H1 (cell line): ENCODE measurements around the gene COL25A1. TPM values are rescaled to one million over a fixed set of nuclear protein-coding genes. Genes with fewer than 3 reads are reported as not detected.

Source experiments
- CTCF ChIA-PET: fragments of 300-600 bp; sonication (Branson Sonifier 250); formaldehyde crosslinking; loops from one replicate; lab custom pipeline; 2021; ENCODE audit not compliant: partially characterized antibody; lab: Charles Lee
- POLR2A ChIA-PET: fragments of 300-600 bp; sonication (Branson Sonifier 250); formaldehyde crosslinking; loops from one replicate; lab custom pipeline; 2021; ENCODE audit warnings: inconsistent platforms; ENCODE audit not compliant: partially characterized antibody; lab: Charles Lee
- DNase-seq, 2 experiments: peaks; one replicate each; pipeline versions ENCODE4 v3.0.0 to v3.0.0-alpha.2; 2010 to 2022; ENCODE audit warnings: low spot score in 2 of 2, low read depth in 1 of 2, mixed read lengths in 1 of 2
- FAIRE-seq: peaks from 2 replicates; lab custom pipeline; 2011; peaks lifted over from hg19 to GRCh38; lab: Jason Lieb, UNC
- H2AFZ ChIP-seq: 2 replicates; pipeline ENCODE4 v1.8.1; 2012; ENCODE audit warnings: low read length, inconsistent platforms
- H2AK5ac ChIP-seq: 2 replicates; pipeline ENCODE4 v1.6.1; 2013; ENCODE audit warnings: low read depth, low read length
- H2BK120ac ChIP-seq: replicated peaks from 2 replicates; pipeline ENCODE3; 2013; ENCODE audit warnings: low read depth, low read length, inconsistent platforms
- H2BK12ac ChIP-seq: 2 replicates; pipeline ENCODE4 v1.6.1; 2013; ENCODE audit warnings: low read depth, low read length
- H2BK15ac ChIP-seq: 2 replicates; pipeline ENCODE4 v1.6.1; 2013; ENCODE audit warnings: low read length
- H2BK20ac ChIP-seq: 2 replicates; pipeline ENCODE4 v1.6.1; 2013; ENCODE audit warnings: low read length
- H2BK5ac ChIP-seq: 2 replicates; pipeline ENCODE4 v1.6.1; 2013; ENCODE audit warnings: low read depth, low read length
- H3K14ac ChIP-seq: 2 replicates; pipeline ENCODE4 v1.6.1; 2013; ENCODE audit warnings: inconsistent platforms; ENCODE audit not compliant: insufficient read length
- H3K18ac ChIP-seq: 2 replicates; pipeline ENCODE4 v1.6.1; 2013; ENCODE audit warnings: low read length; ENCODE audit errors: extremely low read depth
- H3K23ac ChIP-seq: 2 replicates; pipeline ENCODE4 v1.6.1; 2013; ENCODE audit warnings: inconsistent platforms; ENCODE audit not compliant: insufficient read length
- H3K23me2 ChIP-seq: 2 replicates; pipeline ENCODE4 v1.6.1; 2013; ENCODE audit warnings: low read depth, low read length
- H3K27ac ChIP-seq: 2 replicates; pipeline ENCODE4 v1.6.1; 2011; ENCODE audit warnings: low read depth, low read length, inconsistent platforms
- H3K27me3 ChIP-seq, 4 experiments: replicated peaks in 1 of 4; 1 replicate in 1 of 4; 2 replicates in 3 of 4; pipeline versions ENCODE4 v1.6.1 to v1.8.1; 2011 to 2013; ENCODE audit warnings: low read length in 3 of 4, mild to moderate bottlenecking in 3 of 4, inconsistent platforms in 2 of 4, mixed read lengths in 2 of 4, moderate library complexity in 1 of 4; ENCODE audit not compliant: control insufficient read depth in 3 of 4, insufficient read depth in 3 of 4; ENCODE audit errors: extremely low read depth in 1 of 4
- H3K36me3 ChIP-seq, 4 experiments: 2 replicates each; pipeline versions ENCODE4 v1.6.1 to v1.8.1; 2011 to 2013; ENCODE audit warnings: mild to moderate bottlenecking in 4 of 4, low read length in 3 of 4, moderate library complexity in 2 of 4, control low read depth in 1 of 4, inconsistent platforms in 1 of 4; ENCODE audit not compliant: insufficient read depth in 4 of 4, control insufficient read depth in 2 of 4
- H3K4ac ChIP-seq: replicated peaks from 2 replicates; pipeline ENCODE3; 2013; ENCODE audit warnings: low read length, low read depth, mixed read lengths, inconsistent platforms; ENCODE audit not compliant: insufficient read length
- H3K4me1 ChIP-seq, 4 experiments: replicated peaks in 1 of 4; 1 replicate in 1 of 4; 2 replicates in 3 of 4; pipeline versions ENCODE4 v1.6.1 to v1.8.1; 2011 to 2013; ENCODE audit warnings: low read length in 3 of 4, inconsistent platforms in 2 of 4, mixed read lengths in 1 of 4; ENCODE audit not compliant: insufficient read depth in 4 of 4, control insufficient read depth in 3 of 4
- H3K4me2 ChIP-seq, 2 experiments: 2 replicates each; pipeline versions ENCODE4 v1.6.1 to v1.8.1; 2011 to 2013; ENCODE audit warnings: low read depth in 2 of 2, low read length in 2 of 2, control low read depth in 1 of 2, inconsistent platforms in 1 of 2, mild to moderate bottlenecking in 1 of 2; ENCODE audit not compliant: insufficient read depth in 1 of 2
- H3K4me3 ChIP-seq, 4 experiments: fragments of 200-600, 300-600 bp in 1 of 4; sonication (generic), shearing (Covaris generic), sonication (Bioruptor Twin) in 1 of 4; 2 replicates each; pipeline versions ENCODE4 v1.5.1 to v1.8.1; 2011 to 2016; ENCODE audit warnings: low read length in 4 of 4, low read depth in 3 of 4, control low read depth in 2 of 4, inconsistent platforms in 2 of 4, mild to moderate bottlenecking in 2 of 4, mixed read lengths in 1 of 4, moderate library complexity in 1 of 4; ENCODE audit not compliant: insufficient read depth in 2 of 4; ENCODE audit errors: extremely low read depth in 1 of 4
- H3K56ac ChIP-seq: replicated peaks from 2 replicates; pipeline ENCODE3; 2013; ENCODE audit warnings: low read depth, mild to moderate bottlenecking, mixed read lengths, low read length, inconsistent platforms; ENCODE audit not compliant: insufficient read length
- H3K79me1 ChIP-seq: 2 replicates; pipeline ENCODE4 v1.6.1; 2013; ENCODE audit warnings: low read depth, low read length, control low read depth
- H3K79me2 ChIP-seq, 2 experiments: 2 replicates each; pipeline versions ENCODE4 v1.6.1 to v1.8.1; 2012 to 2013; ENCODE audit warnings: low read length in 2 of 2, mild to moderate bottlenecking in 2 of 2, inconsistent platforms in 1 of 2; ENCODE audit not compliant: insufficient read depth in 2 of 2, control insufficient read depth in 1 of 2
- H3K9ac ChIP-seq, 4 experiments: replicated peaks in 1 of 4; 1 replicate in 1 of 4; 2 replicates in 3 of 4; pipeline versions ENCODE4 v1.6.1 to v1.8.1; 2011 to 2013; ENCODE audit warnings: low read depth in 3 of 4, low read length in 3 of 4, control low read depth in 2 of 4, mild to moderate bottlenecking in 2 of 4, moderate library complexity in 2 of 4, inconsistent platforms in 1 of 4; ENCODE audit errors: extremely low read depth in 1 of 4
- H3K9me3 ChIP-seq, 2 experiments: 2 replicates each; pipeline versions ENCODE4 v1.6.1 to v1.8.1; 2012 to 2013; ENCODE audit warnings: mild to moderate bottlenecking in 2 of 2, moderate library complexity in 2 of 2, control low read depth in 1 of 2, inconsistent platforms in 1 of 2, low read depth in 1 of 2, low read length in 1 of 2, mixed read lengths in 1 of 2; ENCODE audit not compliant: insufficient read depth in 2 of 2
- H4K20me1 ChIP-seq, 2 experiments: replicated peaks in 1 of 2; 2 replicates each; pipeline versions ENCODE3 to v1.8.1; 2011 to 2013; ENCODE audit warnings: inconsistent platforms in 2 of 2, low read length in 2 of 2, mild to moderate bottlenecking in 1 of 2; ENCODE audit not compliant: insufficient read depth in 2 of 2, control insufficient read depth in 1 of 2
- H4K5ac ChIP-seq: 2 replicates; pipeline ENCODE4 v1.6.1; 2013; ENCODE audit warnings: low read length, low read depth, mixed read lengths, inconsistent platforms; ENCODE audit not compliant: insufficient read length
- H4K8ac ChIP-seq: 2 replicates; pipeline ENCODE4 v1.8.0; 2013; ENCODE audit warnings: mild to moderate bottlenecking, moderate library complexity, low read length, inconsistent platforms; ENCODE audit not compliant: insufficient read depth; ENCODE audit errors: extremely low read depth
- H4K91ac ChIP-seq: replicated peaks from 2 replicates; pipeline ENCODE3; 2013; ENCODE audit warnings: low read length, mixed read lengths, inconsistent platforms; ENCODE audit not compliant: insufficient read length
- CBX8 ChIP-seq: fragments of 300-800, 300-1000 bp; sonication (generic); IDR thresholded peaks from 2 replicates; pipeline ENCODE4 v1.7.1; 2016; ENCODE audit warnings: low read depth, low read length, borderline replicate concordance
- HDAC6 ChIP-seq: IDR thresholded peaks from one replicate; pipeline ENCODE4 v1.7.1; 2012; ENCODE audit warnings: low read depth, mild to moderate bottlenecking, inconsistent platforms, low read length, moderate library complexity
- JUND ChIP-seq: IDR thresholded peaks from 2 replicates; pipeline ENCODE4 v1.6.1; 2011; ENCODE audit warnings: mild to moderate bottlenecking, improper control_type of control experiment, low read length
- MAFK ChIP-seq: IDR thresholded peaks from 2 replicates; pipeline ENCODE4 v1.6.1; 2012; ENCODE audit warnings: low read depth, mild to moderate bottlenecking, improper control_type of control experiment, low read length
- POU5F1 ChIP-seq: IDR thresholded peaks from 2 replicates; pipeline ENCODE4 v1.6.1; 2011; ENCODE audit warnings: low read depth, mild to moderate bottlenecking, low read length, moderate library complexity
- SP1 ChIP-seq: IDR thresholded peaks from 2 replicates; pipeline ENCODE4 v1.6.1; 2011; ENCODE audit warnings: low read depth, low read length
- ZNF274 ChIP-seq: IDR thresholded peaks from 2 replicates; pipeline ENCODE4 v1.7.0; 2012; ENCODE audit warnings: low read length, borderline replicate concordance; ENCODE audit errors: extremely low read depth
- WGBS, 2 experiments: shearing (Covaris generic) in 1 of 2; methylation state at CpG; one replicate each; pipeline versions ENCODE4 v1.1.6 to v1.1.7; 2013 to 2015; ENCODE audit warnings: low lambda C conversion rate in 2 of 2, mixed read lengths in 2 of 2, inconsistent platforms in 1 of 2, low coverage in 1 of 2, missing lambda C conversion rate in 1 of 2; ENCODE audit not compliant: insufficient replicate concordance in 2 of 2, insufficient coverage in 1 of 2, insufficient read length in 1 of 2; ENCODE audit errors: extremely low coverage in 1 of 2, missing lambda C conversion rate in 1 of 2; 5-methylcytosine and 5-hydroxymethylcytosine counted together
- polyA plus RNA-seq, 7 experiments: library from polyadenylated mRNA; depleted of rRNA in 3 of 7; stranded (reverse) in 5 of 7; unstranded in 2 of 7; fragments of >200 nt in 5 of 7; fragments of 200-250 nt in 2 of 7; gene quantifications; 1 replicate in 5 of 7; 2 replicates in 1 of 7; 4 replicates in 1 of 7; pipeline versions ENCODE4 v1.2.1 to v1.2.3, GENCODE V29; 2011 to 2013; ENCODE audit warnings: missing spikeins in 2 of 7, mixed read lengths in 2 of 7
- total RNA-seq: library from RNA; stranded (reverse); fragmentation: NEBNext Ultra II Directional; extraction: Animal tissue kit (Norgen Biotek cat#: 25700); gene quantifications from 2 replicates; pipeline ENCODE4 v1.2.1, GENCODE V29; 2021
- TF ChIP-seq, protein P1 (sequence below): IDR thresholded peaks from 2 replicates; pipeline ENCODE4 v1.6.1; 2011; ENCODE audit warnings: low read depth, mild to moderate bottlenecking, low read length; ENCODE audit not compliant: insufficient read depth

Gene COL25A1
- total and polyA plus RNA-seq, 2 of the 8 experiments (the other 6 are each of a cell fraction or from before 2014, with no cell fraction given): 1.1 to 8.3 TPM

DNA sequence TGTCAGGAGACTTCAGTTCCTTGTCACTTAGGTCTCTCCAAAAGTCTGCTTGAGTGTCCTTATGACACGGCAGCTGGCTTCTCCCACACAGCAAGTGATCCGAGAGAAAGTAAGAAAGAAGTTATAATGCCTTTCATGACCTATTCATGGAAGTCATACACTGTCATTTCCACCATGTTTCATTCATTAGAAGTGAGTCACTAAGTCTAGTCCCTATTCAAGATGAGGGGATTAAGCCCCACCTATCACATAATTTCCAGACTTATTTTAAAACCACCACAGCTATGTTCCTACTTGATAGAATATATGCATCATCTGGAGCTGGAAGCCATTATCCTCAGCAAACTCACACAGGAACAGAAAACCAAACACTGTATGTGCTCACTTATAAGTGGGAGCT lies 25.2 kb upstream of the COL25A1 start:
- Histone ChIP-seq H4K91ac (no peak overlapping the region), H3K4me3 (no peak overlapping the region), H3K9me3 (peaks cover 11 to 18% of the 10 kb centered on the region in 2 experiments), H4K5ac (no peak overlapping the region), H3K4ac (no peak overlapping the region), H3K23ac (no peak overlapping the region), H3K27me3 (no peaks in the 10 kb centered on the region), H3K79me1 (no peaks in the 10 kb centered on the region), H2BK120ac (no peak overlapping the region), H2BK15ac (no peak overlapping the region), H3K14ac (no peak overlapping the region), H3K36me3 (no peaks in the 10 kb centered on the region)
- TF ChIP-seq HDAC6 (no peak), SP1 (no peak), POU5F1 (no peak), MAFK (no peak), JUND (no peak), CBX8 (no peak), ZNF274 (no peak)
- TF ChIP-seq, protein P1, sequence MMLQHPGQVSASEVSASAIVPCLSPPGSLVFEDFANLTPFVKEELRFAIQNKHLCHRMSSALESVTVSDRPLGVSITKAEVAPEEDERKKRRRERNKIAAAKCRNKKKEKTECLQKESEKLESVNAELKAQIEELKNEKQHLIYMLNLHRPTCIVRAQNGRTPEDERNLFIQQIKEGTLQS: no peak
- TF ChIP-seq, all 59 proteins: peak for 0
- Histone ChIP-seq H2AK5ac (no peak overlapping the region), H2BK5ac (no peak overlapping the region), H3K9ac (no peak overlapping the region), H3K18ac (no peak overlapping the region), H3K79me2 (no peaks in the 10 kb centered on the region), H3K4me2 (no peak overlapping the region), H4K20me1 (no peaks in the 10 kb centered on the region), H2BK20ac (no peak overlapping the region), H2BK12ac (no peak overlapping the region), H4K8ac (no peak overlapping the region), H3K56ac (no peak overlapping the region), H3K4me1 (no peaks in the 10 kb centered on the region), H3K23me2 (no peaks in the 10 kb centered on the region), H3K27ac (no peak overlapping the region), H2AFZ (no peak overlapping the region)
- DNase-seq (no peak), FAIRE-seq (no peak)
- 93% methylated on average over 2 of the region's 2 CpGs; no CpG with 5 or more reads in 1 of the 2 experiments for WGBS, 2 experiments
- ChIA-PET POLR2A (no interaction called here), CTCF (interaction anchor here (1.0 to 1.4 kb wide), 4 partner anchors 12 to 165 kb away, joined by 3 read pairs; no protein-coding TSS in a partner anchor)
